GDM1 (cell line): ENCODE measurements around the gene FAF1.

Experiments used
- DNase-seq: peaks from one replicate; lab custom pipeline; 2025; lab: John Stamatoyannopoulos, UW

Gene FAF1

GRCh38 chr1:50415235-50416149 is 544.6 kb downstream of the FAF1 start:
- DNase-seq: no peak

- DNase-seq: no peak
Observed at GRCh38 chr1:50414853-50415234, 545.2 kb downstream of the FAF1 start.

- DNase-seq: no peak
Observed at GRCh38 chr1:50412813-50413476, 547.1 kb downstream of the FAF1 start.

GRCh38 chr1:50405814-50406213 is 554.3 kb downstream of the FAF1 start:
- DNase-seq: no peak

DNA sequence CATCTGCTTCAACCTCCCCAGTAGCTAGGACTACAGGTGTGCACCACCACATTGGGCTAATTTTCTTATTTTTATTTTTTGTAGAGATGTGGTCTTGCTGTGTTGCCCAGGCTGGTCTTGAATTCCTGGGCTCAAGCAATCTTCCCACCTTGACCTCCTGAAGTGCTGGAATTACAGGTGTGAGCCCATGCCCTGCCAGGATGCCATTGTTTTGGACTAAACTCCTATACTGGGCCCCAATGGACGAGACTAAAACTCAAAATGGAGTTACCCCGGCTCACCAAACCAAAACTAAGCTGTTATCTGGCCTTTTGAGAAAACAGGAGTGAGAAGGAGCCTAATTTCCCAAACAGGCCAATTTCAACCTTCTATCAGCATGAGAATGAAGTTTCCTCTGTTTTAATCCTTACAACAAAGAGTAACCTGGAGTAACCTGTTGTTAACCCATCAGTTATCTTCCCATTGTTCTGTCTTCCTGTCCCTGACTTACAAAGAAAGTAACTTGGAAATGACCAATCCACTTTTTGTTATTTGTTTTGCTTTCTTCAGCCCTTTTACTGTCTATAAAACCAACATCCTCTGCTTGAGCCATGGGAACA is 566.4 kb downstream of the FAF1 start:
- DNase-seq: no peak
